ENCODE measurements around the gene BMPER.

The BMPER gene

DNA sequence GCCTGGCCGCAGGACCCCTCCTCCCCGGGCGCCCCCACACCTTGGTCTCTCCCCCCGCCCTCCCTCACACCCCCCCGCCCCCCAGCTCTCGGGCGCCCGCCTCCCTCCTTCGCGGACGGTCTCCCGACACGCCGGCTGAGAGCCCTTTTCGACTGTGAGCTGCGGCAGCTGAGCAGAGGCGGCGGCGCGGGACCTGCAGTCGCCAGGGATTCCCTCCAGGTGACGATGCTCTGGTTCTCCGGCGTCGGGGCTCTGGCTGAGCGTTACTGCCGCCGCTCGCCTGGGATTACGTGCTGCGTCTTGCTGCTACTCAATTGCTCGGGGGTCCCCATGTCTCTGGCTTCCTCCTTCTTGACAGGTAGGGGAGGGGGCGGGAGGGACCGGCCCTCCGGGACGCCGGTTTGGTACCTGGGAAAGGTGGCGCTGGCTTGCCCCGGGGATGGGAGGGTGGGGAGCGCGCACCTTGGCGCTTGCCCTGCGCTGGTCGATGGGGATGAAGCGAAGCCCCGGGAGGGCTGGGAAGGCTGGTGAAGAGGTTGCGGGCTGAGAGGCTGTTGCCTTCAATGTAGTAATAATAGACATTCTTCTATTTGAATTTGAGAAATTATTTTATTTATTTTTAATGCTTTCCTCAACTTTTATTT lies at the start of gene BMPER:
Gene BMPER, plus strand, starts transcription at position 151 of the 644 bp plus-strand sequence. Its CDS starts 75 bp downstream, at position 226.
- DNase-seq, result peak; percentile 44

DNA sequence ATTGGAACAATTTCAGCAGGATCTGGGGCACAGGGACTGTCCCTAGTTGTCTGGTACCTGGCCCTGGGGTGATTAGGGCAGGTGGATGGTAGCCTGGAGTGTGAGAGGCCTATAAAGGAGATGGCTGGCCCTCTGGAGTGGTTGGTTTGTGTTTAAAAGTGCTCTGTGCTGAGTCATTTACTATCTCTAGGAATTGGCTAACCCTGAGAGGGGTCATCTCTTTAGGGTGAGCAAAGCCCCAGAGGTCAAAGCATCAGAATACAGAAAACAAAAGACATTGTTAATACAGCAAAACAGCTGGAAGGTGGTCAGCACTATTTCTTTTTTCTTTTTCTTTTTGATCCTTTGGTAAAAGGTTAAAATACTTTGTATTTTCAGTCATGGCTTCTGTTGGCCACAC lies 43.4 kb upstream of the BMPER start:
- no peak for DNase-seq

DNA sequence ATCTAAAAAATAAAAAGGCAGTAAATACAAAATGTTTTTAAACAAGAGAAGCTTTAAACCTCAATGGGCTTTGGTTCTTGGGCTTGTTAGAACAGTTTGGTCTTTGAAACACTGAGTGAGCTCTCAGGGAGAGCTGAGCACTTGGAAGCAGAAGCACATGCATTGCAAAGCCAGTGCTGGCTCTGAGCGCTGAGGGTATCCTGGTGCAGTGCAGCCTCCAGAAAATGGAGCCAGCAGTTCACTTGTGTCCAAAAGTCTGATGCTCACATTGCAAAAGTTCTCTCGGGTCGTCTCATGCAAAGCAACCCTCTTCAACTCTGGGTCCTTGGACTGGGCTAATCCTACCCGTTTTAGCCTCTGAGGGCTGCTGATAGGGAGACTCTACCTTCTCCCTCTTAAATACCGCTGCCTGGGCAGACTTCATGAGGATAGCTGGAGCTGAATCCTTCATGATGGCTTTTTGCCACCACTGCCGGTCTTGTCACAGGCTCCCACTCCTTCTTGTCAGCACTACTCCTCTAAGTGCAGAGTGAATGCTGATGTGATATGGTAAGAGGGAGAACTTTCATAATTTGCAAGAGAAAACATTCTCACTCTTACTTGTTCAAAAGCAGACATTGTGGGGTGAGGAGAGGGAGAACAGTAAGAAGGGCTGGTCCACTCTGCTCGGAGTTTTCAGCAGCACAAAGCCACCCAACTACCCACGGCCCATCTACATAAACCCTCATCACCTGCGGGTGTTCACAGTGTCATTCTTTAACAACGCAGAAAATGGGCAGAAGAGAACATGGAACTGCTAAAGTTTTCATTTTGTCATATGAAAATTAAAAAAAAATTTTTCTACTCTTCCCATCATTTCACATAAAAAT lies 42.2 kb upstream of the BMPER start:
- no peak for DNase-seq

DNA sequence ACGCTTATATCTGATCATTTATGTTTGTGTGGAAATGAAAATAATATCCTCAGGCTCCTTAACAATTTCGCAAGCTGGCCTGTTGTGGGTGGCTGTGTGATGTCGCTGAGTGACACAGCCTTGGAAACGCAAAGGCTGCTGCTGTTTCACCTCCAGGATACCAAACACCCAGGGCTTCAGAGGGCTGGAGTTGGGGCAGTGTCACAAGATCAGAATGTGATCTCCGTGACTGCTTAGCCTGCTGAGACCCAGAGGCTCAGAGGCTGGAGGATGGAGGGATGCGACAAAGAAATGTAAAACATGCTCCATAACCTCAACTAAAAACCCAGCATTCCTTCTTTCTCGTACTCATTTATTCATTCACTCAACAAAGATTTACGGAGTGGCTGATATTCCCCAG lies 37.2 kb upstream of the BMPER start:
- DNase-seq, result no peak

DNA sequence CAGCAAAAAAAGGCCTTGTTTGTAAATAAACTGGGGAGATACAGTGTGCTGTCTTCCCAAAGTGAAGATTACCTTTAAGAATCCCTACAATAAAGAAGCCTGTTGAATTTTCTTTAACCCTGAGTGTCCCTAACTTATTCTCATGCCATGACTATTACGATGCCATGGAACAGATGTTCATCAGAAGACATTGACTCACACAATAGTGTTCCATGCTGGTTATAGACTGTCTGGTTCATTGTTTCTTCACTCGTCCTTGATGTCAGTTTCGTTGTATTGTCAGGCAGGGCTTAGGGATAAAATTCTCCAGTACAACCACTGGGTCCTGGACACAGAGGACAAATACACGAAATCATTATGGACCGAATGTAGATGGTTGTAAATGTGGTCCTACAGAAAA lies 36.2 kb upstream of the BMPER start:
- no peak for DNase-seq

DNA sequence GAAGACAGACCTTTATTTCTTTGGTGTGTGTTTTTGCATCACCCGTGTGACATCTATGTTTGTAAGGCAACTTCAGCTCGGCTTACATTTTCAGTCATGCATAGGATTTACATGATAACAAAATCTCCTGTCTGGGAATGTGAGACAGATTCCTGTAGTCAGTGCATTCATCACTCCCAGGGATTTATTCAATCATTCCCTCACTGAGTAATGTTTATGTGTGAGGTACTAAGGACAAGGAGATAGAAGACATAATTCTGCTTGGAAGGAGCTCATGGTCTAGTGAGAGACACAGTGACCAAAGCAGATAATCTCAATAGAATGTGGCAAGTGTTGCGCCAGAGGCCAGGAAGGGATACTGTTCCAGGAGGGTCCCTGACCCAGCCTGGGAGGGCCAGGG lies 35.2 kb upstream of the BMPER start:
- no peak for DNase-seq

DNA sequence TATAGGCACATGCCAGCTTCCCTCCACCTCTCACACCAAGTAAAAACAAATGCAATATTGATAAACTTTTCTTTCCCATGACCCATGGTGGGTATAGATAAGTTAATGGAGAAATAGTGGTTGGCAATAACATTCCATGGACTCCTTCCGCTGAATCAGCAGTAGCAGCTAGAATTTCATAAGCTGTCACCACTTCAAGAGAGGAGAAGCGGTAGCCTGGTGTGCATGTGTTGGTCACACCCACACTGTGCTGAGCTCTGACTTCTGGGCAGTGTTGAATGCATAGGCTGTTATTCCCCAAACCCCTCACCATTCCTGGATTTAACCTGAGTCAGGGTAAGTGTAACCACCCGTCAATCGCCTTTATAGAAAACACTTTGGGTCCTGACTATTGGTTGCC lies 32.5 kb upstream of the BMPER start:
- DNase-seq, result no peak

DNA sequence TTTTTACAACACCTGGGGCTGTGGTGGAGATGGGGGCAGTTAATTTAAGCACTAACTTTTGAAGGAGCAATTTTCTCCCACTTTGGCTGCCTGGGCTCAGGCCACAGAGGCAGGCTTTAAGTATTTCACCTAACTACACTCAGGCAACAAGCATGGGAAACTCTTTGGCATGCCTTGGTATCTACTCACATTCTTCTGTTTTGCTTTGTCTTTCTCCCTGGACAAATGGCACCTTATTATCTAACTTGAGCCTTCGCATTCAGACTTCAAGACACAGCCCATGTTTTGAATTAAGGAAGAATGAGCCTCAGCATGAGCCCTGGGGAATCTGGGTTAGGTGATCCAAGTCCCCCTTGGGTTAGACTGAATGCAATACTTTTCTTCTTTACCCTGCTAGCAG lies 31.8 kb upstream of the BMPER start:
- no peak for DNase-seq

DNA sequence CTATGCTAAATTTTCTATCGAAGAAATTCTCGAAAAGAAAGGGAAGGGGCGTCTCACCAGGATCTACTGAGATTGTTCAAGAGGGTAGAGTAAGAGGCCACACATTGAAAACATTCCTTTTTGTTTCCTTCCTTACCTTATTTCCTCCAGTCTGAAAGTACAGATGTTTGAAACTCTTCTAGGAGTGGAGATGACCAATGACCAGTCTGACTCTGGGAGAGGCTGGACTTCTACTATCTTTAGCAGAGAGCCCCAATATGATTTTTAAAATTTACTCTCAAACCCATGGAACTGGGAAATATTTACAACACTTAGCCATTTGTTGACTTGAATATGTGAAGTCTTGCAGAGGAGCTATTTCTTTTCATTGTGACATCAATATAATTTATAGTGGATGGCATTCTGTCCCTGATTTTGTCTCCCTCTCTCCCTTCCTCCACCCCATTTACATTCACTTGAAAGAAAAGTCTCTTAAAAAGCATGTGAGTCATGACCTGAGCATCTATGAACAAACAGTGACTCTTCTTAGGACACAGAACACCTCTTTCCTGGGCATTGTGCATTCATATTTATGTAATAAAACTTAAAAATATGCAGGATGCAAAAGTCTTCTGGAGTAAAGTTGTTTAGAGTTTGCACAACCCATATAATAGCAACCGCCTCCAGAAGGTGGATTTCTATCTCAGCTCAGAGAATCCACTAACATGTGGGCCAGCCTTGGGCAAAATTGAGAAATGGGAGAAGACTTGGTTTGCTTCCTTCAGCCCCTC lies 31.2 kb upstream of the BMPER start:
- no peak for DNase-seq

DNA sequence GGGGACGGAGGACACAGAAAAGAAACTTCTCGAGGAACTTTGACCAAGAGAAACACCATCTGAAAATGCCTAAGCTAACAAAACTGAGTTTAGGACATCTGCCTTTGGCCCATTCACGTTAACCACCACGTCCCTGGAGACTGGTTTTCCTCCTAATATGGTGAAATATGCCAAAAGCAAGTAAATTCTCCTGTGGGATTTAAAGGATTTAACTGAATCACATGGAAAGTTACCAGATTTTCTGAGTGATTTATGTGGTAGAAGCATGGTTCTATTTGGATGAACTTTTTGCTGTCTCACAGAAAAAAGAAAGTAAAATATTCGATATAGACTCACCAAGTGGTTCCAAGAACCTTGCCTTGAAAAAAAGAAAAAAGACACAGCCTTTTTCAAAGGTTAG lies 30.4 kb upstream of the BMPER start:
- DNase-seq, result no peak

DNA sequence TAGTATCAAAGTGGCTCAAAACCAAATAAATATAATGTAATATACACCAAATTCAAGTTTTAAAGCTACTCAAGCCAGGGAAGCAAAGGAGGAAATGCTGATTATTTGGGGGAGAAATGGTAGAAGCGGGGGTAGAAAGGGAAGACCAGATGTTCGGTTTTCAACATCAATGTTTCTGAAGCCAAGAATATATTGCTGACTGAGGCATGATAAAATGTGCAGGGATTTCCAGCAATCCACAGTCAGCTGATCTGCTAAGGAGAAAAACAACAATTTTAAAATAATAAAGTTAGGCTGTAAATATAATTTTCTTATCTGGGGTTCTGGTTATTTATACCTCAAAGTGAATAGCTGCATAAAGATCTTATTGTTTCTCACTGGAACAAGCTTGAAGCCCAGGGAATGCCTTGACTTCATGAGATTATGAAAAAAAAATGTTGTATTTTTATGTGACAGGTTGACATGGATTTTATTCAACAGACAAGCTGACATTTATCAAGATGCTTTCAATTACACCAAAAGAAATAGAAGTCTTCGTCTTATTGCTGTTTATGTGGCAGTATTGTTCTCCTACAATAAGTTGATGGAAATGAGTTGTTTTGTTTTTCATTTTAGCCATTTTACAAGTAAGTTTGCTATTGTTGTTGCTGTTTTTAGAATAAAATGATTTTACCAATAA lies 28.6 kb upstream of the BMPER start:
- DNase-seq, result no peak

DNA sequence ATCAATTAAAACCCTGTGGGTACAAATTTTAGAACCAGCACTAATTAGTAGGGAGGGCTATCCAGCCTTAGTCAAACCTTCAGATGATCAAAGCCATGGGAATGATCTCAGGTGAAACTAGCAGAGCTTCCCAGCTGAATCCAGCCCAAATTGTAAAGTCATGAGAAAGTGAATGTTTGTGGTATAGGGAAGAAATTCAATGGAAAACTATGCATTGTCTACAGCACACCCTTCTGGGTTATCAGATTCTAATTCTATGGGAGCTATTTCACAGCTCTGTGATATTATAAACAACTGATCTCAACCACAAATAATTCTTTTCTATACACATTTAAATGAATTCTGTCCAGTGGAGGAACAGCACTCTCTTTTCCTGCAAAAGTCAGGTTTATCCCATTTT lies 24.6 kb upstream of the BMPER start:
- no peak for DNase-seq

DNA sequence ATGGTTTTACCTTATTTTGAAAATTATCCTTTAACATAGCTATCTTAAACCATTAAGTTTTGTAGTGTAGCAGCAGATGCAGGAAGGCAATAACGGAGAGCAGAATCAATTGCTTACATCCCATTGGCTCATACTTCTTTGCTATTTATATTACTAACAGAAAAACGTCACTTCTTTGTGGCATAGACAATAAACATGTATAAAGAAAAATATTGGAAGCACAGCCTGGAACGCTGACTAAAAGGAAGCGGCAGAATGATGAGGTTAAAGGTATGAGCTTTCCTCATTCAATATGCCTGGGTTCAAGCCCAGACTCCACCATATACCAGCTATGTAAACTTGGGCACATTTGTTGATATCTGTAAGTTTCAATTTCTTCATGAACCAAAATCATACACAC lies 24.0 kb upstream of the BMPER start:
- DNase-seq, result no peak

DNA sequence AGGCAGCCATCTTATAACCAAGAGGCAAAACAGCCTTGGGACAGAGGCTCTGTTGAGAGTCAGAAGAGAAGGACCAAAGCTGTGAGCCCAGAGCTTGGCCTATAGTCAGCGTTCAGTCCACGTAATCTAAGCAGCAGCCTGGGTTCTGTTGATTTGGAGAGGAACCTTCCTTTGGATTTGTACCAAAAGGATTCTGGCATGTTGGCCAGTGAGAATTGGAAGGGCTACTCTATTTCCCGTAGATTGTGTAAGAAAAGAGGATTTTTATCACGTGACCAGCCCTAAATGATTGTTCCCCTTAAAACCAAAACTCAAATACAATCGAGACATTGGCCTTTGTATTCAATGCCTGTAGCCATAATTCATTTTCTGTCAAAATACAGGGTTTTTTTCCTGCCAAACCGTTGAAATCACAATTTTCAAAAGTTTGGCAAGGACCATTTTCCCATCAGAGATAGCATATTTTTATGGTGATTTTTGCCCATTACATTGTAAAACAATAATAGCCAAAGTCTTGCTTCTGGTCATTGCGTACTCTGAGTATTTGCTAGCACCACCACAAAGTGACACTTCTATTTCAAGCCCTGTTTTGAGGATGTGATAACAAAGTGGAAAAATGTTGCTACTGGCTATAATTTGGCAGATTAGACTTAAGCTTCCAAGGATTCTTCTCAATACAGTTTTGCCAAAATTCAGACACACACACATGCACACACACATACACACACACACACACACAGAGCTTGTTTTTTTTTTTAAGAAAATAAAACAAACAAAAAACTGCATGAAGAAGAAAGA lies 23.1 kb upstream of the BMPER start:
- DNase-seq, result no peak

DNA sequence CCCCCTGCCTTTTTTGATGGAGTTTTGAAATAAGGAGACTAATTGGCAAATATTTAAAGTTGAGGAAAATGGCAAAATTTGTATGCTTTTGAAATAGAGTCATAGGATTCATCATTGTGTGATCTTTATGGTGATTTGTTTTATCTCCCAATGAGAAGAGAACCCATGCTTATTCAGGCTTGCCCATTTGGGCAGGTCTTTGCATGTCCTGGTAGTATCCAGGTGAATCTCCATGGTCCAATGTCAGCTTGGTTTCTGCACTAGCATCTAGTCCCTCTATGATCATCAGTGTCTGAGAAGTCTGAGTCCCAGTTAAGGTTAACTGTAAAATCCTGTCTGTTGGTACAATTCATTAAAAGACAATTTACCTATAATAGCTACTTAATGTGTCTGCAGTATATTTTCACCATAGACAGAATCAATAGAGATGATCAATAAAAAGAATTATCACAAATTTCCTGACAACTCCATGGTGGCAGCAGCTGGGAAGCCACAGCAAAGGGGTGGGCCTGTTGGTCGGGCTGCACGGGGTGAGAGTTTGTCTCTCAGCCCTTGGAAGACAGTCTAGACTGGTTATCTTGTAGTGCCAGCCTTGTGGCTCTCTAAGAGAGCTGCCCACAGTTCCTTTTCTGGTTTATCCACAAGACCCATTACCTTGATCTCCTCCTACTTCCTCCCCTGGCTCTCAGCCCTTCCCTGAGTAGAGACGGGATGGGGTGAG lies 22.2 kb upstream of the BMPER start:
- no peak for DNase-seq

DNA sequence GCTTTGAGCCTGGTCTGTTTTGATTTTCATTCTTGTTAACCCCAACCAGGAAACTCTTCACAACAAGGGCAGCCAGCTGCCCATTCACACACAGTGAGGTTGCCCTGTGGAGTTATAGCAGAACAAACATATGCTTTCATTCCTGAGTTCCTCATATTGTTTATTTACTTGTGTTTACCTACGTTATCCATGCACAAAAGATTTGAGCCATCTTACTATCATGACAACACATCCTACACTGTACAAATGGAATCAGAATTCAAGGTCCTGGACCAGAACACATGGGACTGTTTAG lies 21.7 kb upstream of the BMPER start:
- DNase-seq, result no peak

DNA sequence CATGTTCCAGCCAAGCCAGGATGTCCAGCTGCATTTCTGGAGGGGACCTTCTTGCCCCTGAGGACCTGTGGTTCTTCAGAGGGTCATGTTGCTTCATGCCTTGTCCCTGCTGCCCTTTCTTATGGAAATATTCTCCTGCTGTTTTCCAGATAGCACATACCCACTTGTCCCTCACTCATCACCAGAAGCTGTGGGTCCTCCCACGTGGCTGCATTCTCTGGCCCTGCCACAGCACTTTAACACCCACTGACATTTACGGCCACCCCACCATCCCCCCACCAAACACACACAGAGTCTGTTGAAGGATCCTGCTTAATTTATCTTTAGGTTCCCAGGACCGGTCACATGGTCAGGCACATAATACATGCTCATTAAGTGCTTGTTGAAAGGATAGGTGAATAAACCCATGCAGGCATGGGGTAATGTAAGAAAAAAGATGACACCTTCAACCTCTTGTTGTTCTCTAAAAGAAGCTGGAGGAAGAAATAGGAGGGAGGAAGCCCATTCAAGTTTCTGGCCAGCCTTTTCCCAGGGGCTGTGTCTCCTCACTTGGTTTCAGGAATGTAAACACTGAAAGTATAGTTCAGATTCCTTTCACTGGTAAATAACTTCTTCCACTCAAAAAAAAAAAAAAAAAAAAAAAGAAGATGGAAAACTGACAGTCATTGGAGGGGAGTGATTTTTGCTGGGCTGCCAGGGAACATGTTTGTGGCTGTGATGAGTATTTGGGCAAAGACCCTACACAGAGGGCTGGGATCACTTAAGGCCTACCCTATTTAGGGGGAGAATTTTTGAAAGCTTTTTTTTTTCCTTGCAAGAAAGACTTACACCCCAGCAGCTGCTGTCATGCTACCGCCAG lies 19.8 kb upstream of the BMPER start:
- no peak for DNase-seq

DNA sequence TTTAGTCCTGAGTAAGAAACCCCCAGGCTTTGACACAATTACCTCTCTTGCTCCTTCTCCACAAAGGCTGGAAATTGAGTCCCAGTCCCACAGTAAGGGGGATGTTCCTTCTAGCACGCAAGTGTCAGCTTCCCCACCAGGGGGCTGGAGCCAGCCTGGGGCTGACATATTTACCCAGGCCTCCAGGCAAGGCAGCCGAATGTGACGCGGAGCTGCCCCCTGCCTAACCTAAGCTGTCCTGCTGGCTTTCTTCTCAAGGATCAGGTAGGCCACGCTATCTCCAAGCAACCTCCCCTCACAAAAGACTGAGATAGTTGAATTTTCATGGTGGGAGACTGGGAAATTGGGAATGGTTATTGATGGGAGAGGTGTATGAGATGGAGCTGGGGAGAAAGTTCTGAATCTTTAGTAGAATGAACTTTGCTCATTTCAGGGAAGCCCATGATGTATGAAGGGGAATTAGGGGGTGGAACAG lies 19.2 kb upstream of the BMPER start:
- DNase-seq, result no peak

DNA sequence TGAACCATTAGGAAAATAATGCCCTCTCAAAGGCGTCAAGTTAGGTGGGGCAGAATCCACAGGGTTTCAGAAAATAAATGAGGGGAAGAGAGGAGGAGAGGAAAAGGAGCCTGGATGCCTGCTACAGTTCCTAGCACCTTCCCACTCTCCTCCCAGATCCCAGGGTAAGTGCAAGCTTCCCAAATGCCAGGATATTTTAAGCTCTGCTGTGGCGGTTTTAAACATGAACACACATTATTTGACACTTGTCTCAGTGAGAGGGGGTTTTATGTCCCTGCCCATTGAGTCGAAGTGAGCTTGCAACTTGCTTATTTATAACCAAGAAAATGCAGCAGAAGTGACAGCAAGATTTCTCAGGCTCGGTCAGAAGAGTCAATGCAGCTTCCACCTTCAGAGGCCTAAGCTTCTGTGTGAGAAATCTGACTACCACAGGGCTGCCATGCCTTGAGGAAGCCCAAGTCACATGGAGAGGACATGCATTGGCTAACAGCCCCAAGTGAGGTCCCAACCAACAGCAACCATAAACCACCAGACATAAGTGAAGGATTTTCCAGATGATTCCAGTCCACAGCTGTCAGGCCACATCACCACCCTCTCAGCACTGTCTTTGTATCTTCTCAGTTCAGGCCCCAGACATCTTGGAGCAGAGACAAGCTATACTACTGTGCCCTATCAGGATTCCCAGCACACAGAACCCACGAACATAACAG lies 17.9 kb upstream of the BMPER start:
- DNase-seq, result no peak

DNA sequence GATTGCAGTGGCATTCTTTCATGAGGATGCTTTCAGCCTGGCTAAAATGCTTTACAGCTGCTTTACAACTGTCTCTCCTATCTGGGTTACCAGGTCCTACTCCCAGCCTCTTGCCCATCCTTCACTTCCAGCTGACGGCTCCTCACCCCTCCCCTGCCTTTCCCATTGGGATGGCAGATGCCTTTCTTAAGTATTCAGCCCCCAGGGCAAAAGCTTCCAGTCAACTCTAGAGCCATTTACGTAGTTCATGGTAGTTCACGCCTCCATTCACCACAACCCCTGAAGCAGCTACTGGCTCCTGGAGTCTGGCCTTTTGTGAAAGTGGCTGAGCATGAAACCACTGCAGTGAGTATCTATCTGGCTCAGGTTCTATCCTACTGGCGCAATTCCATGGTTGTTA lies 17.2 kb upstream of the BMPER start:
- no peak for DNase-seq
